SK-N-SH (cell line): ENCODE results near the gene IL17REL. TPM values are rescaled to one million over a fixed set of nuclear protein-coding genes. Genes with fewer than 3 reads are reported as not detected.

ENCODE experiments used
- CTCF ChIA-PET: fragments of 300-600, 350-600 bp; formaldehyde crosslinking; extraction: SDS; loops from one replicate; lab custom pipeline; 2021; lab: Yijun Ruan, JAX
- POLR2A ChIA-PET: fragments of 350-600 bp; sonication (Branson Sonifier 250); formaldehyde crosslinking; extraction: SDS; loops from one replicate; lab custom pipeline; 2020; ENCODE audit warnings: antibody characterized with exemption, inconsistent platforms; lab: Yijun Ruan, JAX
- DNase-seq: peaks from one replicate; pipeline ENCODE4 v3.0.0; 2012
- H2AFZ ChIP-seq: fragments of 200-600 bp; sonication (generic); 2 replicates; pipeline ENCODE4 v1.8.1; 2016; ENCODE audit warnings: antibody characterized with exemption, mild to moderate bottlenecking, low read depth
- H3F3A ChIP-seq: fragments of 200-600 bp; sonication (generic); replicated peaks from 2 replicates; pipeline ENCODE3; 2016; ENCODE audit warnings: antibody characterized with exemption, mild to moderate bottlenecking; ENCODE audit not compliant: insufficient read depth
- H3K27ac ChIP-seq, 2 experiments: fragments of 200-500 bp in 1 of 2; fragments of 200-600 bp in 1 of 2; sonication (Bioruptor generic) in 1 of 2; sonication (generic), shearing (Covaris generic) in 1 of 2; 2 replicates each; pipeline versions ENCODE4 v1.5.1 to v1.6.1; 2014 to 2016; ENCODE audit warnings: low read depth in 2 of 2, inconsistent platforms in 1 of 2, low read length in 1 of 2, mild to moderate bottlenecking in 1 of 2, mixed read lengths in 1 of 2
- H3K27me3 ChIP-seq: fragments of 200-600 bp; sonication (generic), shearing (Covaris generic); 2 replicates; pipeline ENCODE4 v1.6.1; 2016; ENCODE audit warnings: mixed run types; ENCODE audit not compliant: insufficient read depth
- H3K36me3 ChIP-seq, 2 experiments: fragments of 200-500 bp in 1 of 2; fragments of 200-600 bp in 1 of 2; sonication (Bioruptor generic) in 1 of 2; sonication (generic) in 1 of 2; replicated peaks in 1 of 2; 2 replicates each; pipeline versions ENCODE3 to v1.5.1; 2014 to 2016; ENCODE audit warnings: low read length in 1 of 2, mild to moderate bottlenecking in 1 of 2; ENCODE audit not compliant: insufficient read depth in 2 of 2, control insufficient read depth in 1 of 2
- H3K4me1 ChIP-seq, 2 experiments: fragments of 200-500 bp in 1 of 2; fragments of 200-600 bp in 1 of 2; sonication (Bioruptor generic) in 1 of 2; sonication (generic), shearing (Covaris generic) in 1 of 2; 2 replicates each; pipeline versions ENCODE4 v1.5.1 to v1.6.1; 2014 to 2016; ENCODE audit warnings: low read depth in 1 of 2, low read length in 1 of 2, mixed run types in 1 of 2; ENCODE audit not compliant: insufficient read depth in 2 of 2, control insufficient read depth in 1 of 2
- H3K4me2 ChIP-seq: fragments of 200-600 bp; sonication (generic), shearing (Covaris generic); 2 replicates; pipeline ENCODE4 v1.6.1; 2017; ENCODE audit warnings: mixed run types
- H3K4me3 ChIP-seq, 2 experiments: fragments of 200-500 bp in 1 of 2; fragments of 200-600 bp in 1 of 2; sonication (Bioruptor generic) in 1 of 2; sonication (generic), shearing (Covaris generic) in 1 of 2; 2 replicates each; pipeline versions ENCODE4 v1.5.1 to v1.8.1; 2014 to 2016; ENCODE audit warnings: low read depth in 2 of 2, inconsistent platforms in 1 of 2, low read length in 1 of 2, mild to moderate bottlenecking in 1 of 2, mixed read lengths in 1 of 2, moderate library complexity in 1 of 2
- H3K79me2 ChIP-seq: fragments of 200-600 bp; sonication (generic); 2 replicates; pipeline ENCODE4 v1.8.1; 2017; ENCODE audit warnings: mild to moderate bottlenecking; ENCODE audit not compliant: insufficient read depth
- H3K9ac ChIP-seq: fragments of 200-600 bp; sonication (generic); 2 replicates; pipeline ENCODE4 v1.6.1; 2017; ENCODE audit warnings: mixed run types
- H3K9me2 ChIP-seq: fragments of 200-600 bp; sonication (generic); 2 replicates; pipeline ENCODE4 v1.6.1; 2017; ENCODE audit warnings: mixed run types
- H3K9me3 ChIP-seq: fragments of 200-600 bp; sonication (generic); 2 replicates; pipeline ENCODE4 v1.6.1; 2017; ENCODE audit warnings: mixed run types, mild to moderate bottlenecking, moderate library complexity
- H4K20me1 ChIP-seq: fragments of 200-600 bp; sonication (generic); 2 replicates; pipeline ENCODE4 v1.6.1; 2017; ENCODE audit warnings: mild to moderate bottlenecking, mixed run types; ENCODE audit not compliant: insufficient read depth
- CHD2 ChIP-seq: fragments of 150-350 bp; IDR thresholded peaks from 2 replicates; pipeline ENCODE4 v1.6.1; 2018; ENCODE audit warnings: low read length; ENCODE audit not compliant: partially characterized antibody
- ELF1 ChIP-seq: IDR thresholded peaks from 2 replicates; pipeline ENCODE4 v1.4.0; 2012
- EZH2phosphoT487 ChIP-seq: fragments of 200-600 bp; sonication (generic); IDR thresholded peaks from 2 replicates; pipeline ENCODE4 v1.6.1; 2017; ENCODE audit warnings: low read depth, mixed run types, mild to moderate bottlenecking, antibody characterized with exemption, moderate library complexity, borderline replicate concordance
- FOXM1 ChIP-seq: IDR thresholded peaks from 2 replicates; pipeline ENCODE4 v1.4.0; 2012; ENCODE audit warnings: low read depth, mild to moderate bottlenecking
- IRF3 ChIP-seq: fragments of 150-350 bp; IDR thresholded peaks from 2 replicates; pipeline ENCODE4 v1.6.1; 2016; ENCODE audit warnings: mild to moderate bottlenecking, low read depth, low read length
- NFIC ChIP-seq: IDR thresholded peaks from 2 replicates; pipeline ENCODE4 v1.4.0; 2012; ENCODE audit warnings: borderline replicate concordance
- RAD21 ChIP-seq: IDR thresholded peaks from 2 replicates; pipeline ENCODE4 v1.6.1; 2012; ENCODE audit warnings: mild to moderate bottlenecking, low read length
- RFX5 ChIP-seq: IDR thresholded peaks from 2 replicates; pipeline ENCODE4 v1.6.1; 2012; ENCODE audit warnings: mild to moderate bottlenecking, improper control_type of control experiment, low read length
- SIN3A ChIP-seq: IDR thresholded peaks from 2 replicates; pipeline ENCODE4 v1.6.1; 2012; ENCODE audit warnings: low read depth, mild to moderate bottlenecking, low read length, moderate library complexity, borderline replicate concordance
- SMC3 ChIP-seq: IDR thresholded peaks from 2 replicates; pipeline ENCODE4 v1.6.1; 2012; ENCODE audit warnings: low read depth, low read length, improper control_type of control experiment
- TAF1 ChIP-seq: IDR thresholded peaks from 2 replicates; pipeline ENCODE4 v1.6.1; 2012; ENCODE audit warnings: low read depth, mild to moderate bottlenecking, low read length, moderate library complexity, borderline replicate concordance
- TCF12 ChIP-seq: IDR thresholded peaks from 2 replicates; pipeline ENCODE4 v1.4.0; 2012
- ZBTB33 ChIP-seq: IDR thresholded peaks from 2 replicates; pipeline ENCODE4 v1.4.0; 2012; ENCODE audit warnings: low read depth, borderline replicate concordance
- WGBS: methylation state at CpG from one replicate; pipeline ENCODE4 v1.1.6; 2017; ENCODE audit warnings: low lambda C conversion rate; 5-methylcytosine and 5-hydroxymethylcytosine counted together
- polyA plus RNA-seq, 3 experiments: library from polyadenylated mRNA; depleted of rRNA; stranded (reverse); fragments of >200 nt; gene quantifications; 2 replicates each; pipeline ENCODE4 v1.2.3, GENCODE V29; 2012
- TF ChIP-seq, protein P1 (sequence below): IDR thresholded peaks from 2 replicates; pipeline ENCODE4 v1.4.0; 2012; ENCODE audit warnings: low read depth
- TF ChIP-seq, protein P2 (sequence below): fragments of 150-350 bp; IDR thresholded peaks from 2 replicates; pipeline ENCODE4 v1.6.1; 2017; ENCODE audit warnings: antibody characterized with exemption, low read length, low read depth, borderline replicate concordance

IL17REL gene
- polyA plus RNA-seq, 1 of the 3 experiments (the other 2 are of a cell fraction): not detected

DNA sequence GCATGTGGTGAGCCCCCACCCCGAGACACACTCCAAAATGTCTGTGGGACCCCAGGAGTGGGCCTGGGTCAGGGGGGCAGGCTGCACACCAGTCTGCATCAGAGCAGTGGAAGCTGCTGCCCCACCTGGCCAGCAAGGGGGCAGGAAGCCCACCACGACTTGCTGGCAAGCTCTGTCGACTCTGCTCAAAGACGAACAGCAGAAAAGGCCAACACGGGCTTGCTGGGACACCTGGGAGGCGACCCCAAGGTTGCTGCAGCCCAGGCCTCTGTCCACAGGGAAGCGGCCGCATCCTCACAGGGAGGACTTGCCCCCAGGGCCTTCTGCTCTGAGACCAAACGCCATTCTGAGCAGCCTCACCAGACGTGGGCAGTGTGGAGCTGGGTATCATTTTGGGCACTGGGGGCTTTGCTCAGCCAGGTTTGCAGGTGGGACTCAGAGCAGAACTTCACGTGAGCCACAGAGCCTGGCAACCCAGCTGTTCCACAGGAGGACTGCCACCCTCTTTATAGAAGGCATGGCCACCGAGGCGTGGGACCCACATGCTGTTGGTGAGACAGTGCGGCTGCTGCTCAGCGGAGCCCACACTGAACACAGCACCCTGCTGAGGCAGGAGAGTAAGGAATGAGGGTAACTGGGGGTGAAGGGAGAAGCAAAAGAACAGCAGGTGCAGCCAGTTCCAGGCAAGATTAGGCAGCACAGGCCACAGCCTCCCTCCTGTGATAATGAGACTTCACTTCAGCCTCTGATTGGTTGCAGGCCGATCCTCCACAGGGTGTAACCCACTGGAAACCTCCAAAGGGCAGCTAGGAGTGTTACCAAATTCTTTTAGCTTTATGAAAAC lies 11.0 kb downstream of the IL17REL start:
- Histone ChIP-seq H3K9me2 (no peaks in the 10 kb centered on the region), H3K4me1 (peaks cover 0 to 4% of the 10 kb centered on the region in 2 experiments; a peak in 1 of 4 replicates), H3K9ac (no peak overlapping the region), H3K9me3 (no peaks in the 10 kb centered on the region), H3K4me2 (no peak overlapping the region), H3K27me3 (no peaks in the 10 kb centered on the region), H3K4me3 (no peak overlapping the region), H2AFZ (no peak overlapping the region), H4K20me1 (no peaks in the 10 kb centered on the region), H3K36me3 (no peaks in the 10 kb centered on the region), H3K27ac (no peak overlapping the region), H3K79me2 (no peaks in the 10 kb centered on the region), H3F3A (no peaks in the 10 kb centered on the region)
- ChIA-PET POLR2A (no interaction called here), CTCF (interaction anchor here (0.9 to 2.1 kb wide), 3 partner anchors 21 to 71 kb away, joined by 3 to 7 read pairs (median 4); no protein-coding TSS in a partner anchor)
- DNase-seq: no peak
- 72% methylated on average over 5 of the region's 16 CpGs for WGBS
- no peak for TF ChIP-seq ELF1
- no peak for TF ChIP-seq EZH2phosphoT487
- TF ChIP-seq IRF3: no peak
- no peak for TF ChIP-seq TCF12
- TF ChIP-seq NFIC: no peak
- TF ChIP-seq FOXM1: no peak
- no peak for TF ChIP-seq ZBTB33
- TF ChIP-seq, protein P1, sequence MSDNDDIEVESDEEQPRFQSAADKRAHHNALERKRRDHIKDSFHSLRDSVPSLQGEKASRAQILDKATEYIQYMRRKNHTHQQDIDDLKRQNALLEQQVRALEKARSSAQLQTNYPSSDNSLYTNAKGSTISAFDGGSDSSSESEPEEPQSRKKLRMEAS: no peak
- TF ChIP-seq SIN3A: no peak
- TF ChIP-seq SMC3: no peak
- no peak for TF ChIP-seq RAD21
- TF ChIP-seq, protein P2, sequence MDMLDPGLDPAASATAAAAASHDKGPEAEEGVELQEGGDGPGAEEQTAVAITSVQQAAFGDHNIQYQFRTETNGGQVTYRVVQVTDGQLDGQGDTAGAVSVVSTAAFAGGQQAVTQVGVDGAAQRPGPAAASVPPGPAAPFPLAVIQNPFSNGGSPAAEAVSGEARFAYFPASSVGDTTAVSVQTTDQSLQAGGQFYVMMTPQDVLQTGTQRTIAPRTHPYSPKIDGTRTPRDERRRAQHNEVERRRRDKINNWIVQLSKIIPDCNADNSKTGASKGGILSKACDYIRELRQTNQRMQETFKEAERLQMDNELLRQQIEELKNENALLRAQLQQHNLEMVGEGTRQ: no peak
- no peak for TF ChIP-seq RFX5
- no peak for TF ChIP-seq CHD2
- no peak for TF ChIP-seq TAF1
